ENCODE results near the gene HOXC9. TPM values are rescaled to one million over a fixed set of nuclear protein-coding genes. Genes with fewer than 3 reads are reported as not detected.
A peak's percentile ranks its signal among the peaks of the same experiment; 100 is the strongest.

Gene HOXC9
- total and polyA plus RNA-seq, 2 of the 8 experiments (the other 6 are each of a cell fraction or from before 2014, with no cell fraction given) = not detected

GRCh38 chr12:53997204-53998109 is 2.5 kb upstream of the HOXC9 start:
- Histone ChIP-seq H2BK5ac (ENCODE audit: low read depth, low read length) (no peak overlapping the region), H2AFZ (ENCODE audit: low read length) (no peak overlapping the region), H3K79me1 (ENCODE audit: low read depth, low read length) (no peaks in the 10 kb centered on the region), H3K14ac (ENCODE audit: insufficient read length) (no peak overlapping the region), H2BK20ac (ENCODE audit: low read length) (no peak overlapping the region), H3K23me2 (ENCODE audit: low read depth, low read length) (peaks cover 4% of the 10 kb centered on the region; the same call in 1 of the 2 replicates), H3K79me2 (ENCODE audit: control insufficient read depth in 1 of 2, insufficient read depth in 2 of 2, low read length in 2 of 2) (no peaks in the 10 kb centered on the region), H2BK15ac (ENCODE audit: low read length) (0 out of 2 replicates have a peak overlapping the region, but pooled peaks have one; percentile 16), H3K4me3 (ENCODE audit: extremely low read depth in 1 of 4, insufficient read depth in 2 of 4, low read depth in 3 of 4, low read length in 4 of 4) (no peak overlapping the region), H3K4me2 (ENCODE audit: insufficient read depth in 1 of 2, low read depth in 2 of 2, low read length in 2 of 2) (no peak overlapping the region; a peak in 1 of 4 replicates), H3K18ac (ENCODE audit: extremely low read depth, low read length) (no peak overlapping the region), H4K91ac (replicated peaks; ENCODE audit: insufficient read length, low read length) (no peak overlapping the region), H3K9ac (replicated peaks in 1 of 4; ENCODE audit: extremely low read depth in 1 of 4, low read depth in 3 of 4, low read length in 3 of 4) (no peak overlapping the region), H3K23ac (ENCODE audit: insufficient read length) (no peak overlapping the region), H3K27ac (ENCODE audit: low read depth, low read length) (no peak overlapping the region), H4K5ac (ENCODE audit: insufficient read length, low read depth, low read length) (no peak overlapping the region), H2BK12ac (ENCODE audit: low read depth, low read length) (no peak overlapping the region), H4K20me1 (replicated peaks in 1 of 2; ENCODE audit: control insufficient read depth in 1 of 2, insufficient read depth in 2 of 2, low read length in 2 of 2) (peaks cover 22 to 24% of the 10 kb centered on the region in 2 experiments), H2BK120ac (replicated peaks; ENCODE audit: low read depth, low read length) (no peak overlapping the region), H3K9me3 (ENCODE audit: insufficient read depth in 2 of 2, low read depth in 1 of 2, low read length in 1 of 2) (peaks cover 0 to 4% of the 10 kb centered on the region in 2 experiments; a peak in 1 of 4 replicates), H2AK5ac (ENCODE audit: low read depth, low read length) (no peak overlapping the region), H3K4ac (replicated peaks; ENCODE audit: insufficient read length, low read depth, low read length) (no peak overlapping the region), H4K8ac (ENCODE audit: extremely low read depth, insufficient read depth, low read length) (no peak overlapping the region), H3K36me3 (ENCODE audit: control insufficient read depth in 2 of 4, insufficient read depth in 4 of 4, low read length in 3 of 4) (peaks cover 0 to 20% (median 0%) of the 10 kb centered on the region in 4 experiments; a peak in 1 of 8 replicates), H3K56ac (replicated peaks; ENCODE audit: insufficient read length, low read depth, low read length) (no peak overlapping the region), H3K4me1 (replicated peaks in 1 of 4; ENCODE audit: control insufficient read depth in 3 of 4, insufficient read depth in 4 of 4, low read length in 3 of 4) (peaks cover 0 to 17% (median 8%) of the 10 kb centered on the region in 4 experiments; a peak in 5 of 7 replicates), H3K27me3 (replicated peaks in 1 of 4; ENCODE audit: control insufficient read depth in 3 of 4, extremely low read depth in 1 of 4, insufficient read depth in 3 of 4, low read length in 3 of 4) (peaks cover 97 to 100% (median 100%) of the 10 kb centered on the region in 4 experiments)
- DNase-seq (ENCODE audit: low read depth in 1 of 2, low spot score in 2 of 2) (no peak), FAIRE-seq (no peak)
- WGBS, 2 experiments (ENCODE audit: extremely low coverage in 1 of 2, insufficient coverage in 1 of 2, insufficient read length in 1 of 2, insufficient replicate concordance in 2 of 2, low coverage in 1 of 2, low lambda C conversion rate in 2 of 2, missing lambda C conversion rate in 1 of 2) = 15% methylated on average over 35 of the region's 35 CpGs; no CpG with 5 or more reads in 1 of the 2 experiments
- POLR2A ChIA-PET (ENCODE audit: partially characterized antibody) = interaction anchor here (1.2 kb wide), 2 partner anchors 9 to 219 kb away, joined by 3 read pairs; no protein-coding TSS in a partner anchor
- CTCF ChIA-PET (ENCODE audit: partially characterized antibody) = interaction anchor here (0.7 to 4.4 kb wide), 15 partner anchors 8 to 208 kb away, joined by 3 to 28 read pairs (median 4); partner anchors contain the start of genes HOXC10, HOXC5 and HOXC8
- TF ChIP-seq ZNF274 (IDR thresholded peaks at IDR 0.05; ENCODE audit: borderline replicate concordance, extremely low read depth, low read length) (no peak), TCF12 (IDR thresholded peaks at IDR 0.05; ENCODE audit: low read depth, low read length) (no peak), POU5F1 (IDR thresholded peaks at IDR 0.05; ENCODE audit: low read depth, low read length) (no peak), SUZ12 (IDR thresholded peaks at IDR 0.05; ENCODE audit: low read length) (peak; percentile 95), TEAD4 (IDR thresholded peaks at IDR 0.05; ENCODE audit: low read depth, low read length) (no peak), TAF1 (IDR thresholded peaks at IDR 0.05; ENCODE audit: low read depth, low read length) (no peak), EZH2 (IDR thresholded peaks at IDR 0.05; ENCODE audit: low read depth, low read length, severe bottlenecking) (peak; percentile 97), CBX8 (IDR thresholded peaks at IDR 0.05; ENCODE audit: borderline replicate concordance, low read depth, low read length) (0 out of 2 replicates have a peak, but pooled peaks have one; percentile 83), FOSL1 (IDR thresholded peaks at IDR 0.05; ENCODE audit: insufficient read depth, low read depth, low read length) (no peak), PHF8 (conservative IDR thresholded peaks at IDR 0.05; ENCODE audit: low read depth, low read length) (no peak), GTF2F1 (IDR thresholded peaks at IDR 0.05; ENCODE audit: borderline replicate concordance, low read depth, low read length) (no peak)
